Measurements from ENCODE around the gene LRRC49.

- no peak for TF ChIP-seq CTCF (IDR thresholded peaks at IDR 0.05; ENCODE audit: extremely low read depth in 1 of 2, insufficient read depth in 1 of 2, low read depth in 1 of 2, low read length in 2 of 2)
- TF ChIP-seq EZH2 (IDR thresholded peaks at IDR 0.05; ENCODE audit: borderline replicate concordance, low read depth, low read length, severe bottlenecking) = no peak
- no peak for TF ChIP-seq JUN (IDR thresholded peaks at IDR 0.05; ENCODE audit: borderline replicate concordance, insufficient read depth, insufficient read length, low read depth)
- TF ChIP-seq POLR2AphosphoS5 (IDR thresholded peaks at IDR 0.05; ENCODE audit: insufficient read depth, low read depth, low read length) = no peak
Observed at GRCh38 chr15:70866982-70867641, 25.5 kb upstream of the LRRC49 start.
